ENCODE data around the gene IFI6. TPM values are rescaled to one million over a fixed set of nuclear protein-coding genes. Genes with fewer than 3 reads are reported as not detected.
"Not testable (repeated sequence)": the region's sequence is repeated elsewhere in the genome, so short reads cannot be mapped to it uniquely, and the experiment has no call there.

The IFI6 gene
- total RNA-seq, 1 donor from 2014 or later: 1.3 TPM

- FAIRE-seq (no peak), DNase-seq (ENCODE audit: low read depth) (no peak)
- Histone ChIP-seq H3K27me3 (ENCODE audit: control insufficient read depth, insufficient read depth, low read length) (peaks cover 5% of the 10 kb centered on the region), H3K36me3 (ENCODE audit: control insufficient read depth, insufficient read depth, low read length) (no peaks in the 10 kb centered on the region), H3K4me3 (ENCODE audit: low read depth, low read length) (no peak overlapping the region)
- TF ChIP-seq, protein P1, sequence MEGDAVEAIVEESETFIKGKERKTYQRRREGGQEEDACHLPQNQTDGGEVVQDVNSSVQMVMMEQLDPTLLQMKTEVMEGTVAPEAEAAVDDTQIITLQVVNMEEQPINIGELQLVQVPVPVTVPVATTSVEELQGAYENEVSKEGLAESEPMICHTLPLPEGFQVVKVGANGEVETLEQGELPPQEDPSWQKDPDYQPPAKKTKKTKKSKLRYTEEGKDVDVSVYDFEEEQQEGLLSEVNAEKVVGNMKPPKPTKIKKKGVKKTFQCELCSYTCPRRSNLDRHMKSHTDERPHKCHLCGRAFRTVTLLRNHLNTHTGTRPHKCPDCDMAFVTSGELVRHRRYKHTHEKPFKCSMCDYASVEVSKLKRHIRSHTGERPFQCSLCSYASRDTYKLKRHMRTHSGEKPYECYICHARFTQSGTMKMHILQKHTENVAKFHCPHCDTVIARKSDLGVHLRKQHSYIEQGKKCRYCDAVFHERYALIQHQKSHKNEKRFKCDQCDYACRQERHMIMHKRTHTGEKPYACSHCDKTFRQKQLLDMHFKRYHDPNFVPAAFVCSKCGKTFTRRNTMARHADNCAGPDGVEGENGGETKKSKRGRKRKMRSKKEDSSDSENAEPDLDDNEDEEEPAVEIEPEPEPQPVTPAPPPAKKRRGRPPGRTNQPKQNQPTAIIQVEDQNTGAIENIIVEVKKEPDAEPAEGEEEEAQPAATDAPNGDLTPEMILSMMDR (IDR thresholded peaks at IDR 0.05; ENCODE audit: insufficient read depth, low read length, severe bottlenecking): no peak
Measured at GRCh38 chr1:27632387-27633297, 39.4 kb downstream of the IFI6 start.

- Histone ChIP-seq H3K36me3 (ENCODE audit: control insufficient read depth, insufficient read depth, low read length) (no peaks in the 10 kb centered on the region), H3K4me3 (ENCODE audit: low read depth, low read length) (no peak overlapping the region), H3K27me3 (ENCODE audit: control insufficient read depth, insufficient read depth, low read length) (peaks cover 5% of the 10 kb centered on the region)
- no peak for FAIRE-seq
- TF ChIP-seq, protein P1 (IDR thresholded peaks at IDR 0.05; ENCODE audit: insufficient read depth, low read length, severe bottlenecking): no peak
- DNase-seq (ENCODE audit: low read depth): no peak
Measured at GRCh38 chr1:27630859-27631491, 41.0 kb downstream of the IFI6 start.

DNA sequence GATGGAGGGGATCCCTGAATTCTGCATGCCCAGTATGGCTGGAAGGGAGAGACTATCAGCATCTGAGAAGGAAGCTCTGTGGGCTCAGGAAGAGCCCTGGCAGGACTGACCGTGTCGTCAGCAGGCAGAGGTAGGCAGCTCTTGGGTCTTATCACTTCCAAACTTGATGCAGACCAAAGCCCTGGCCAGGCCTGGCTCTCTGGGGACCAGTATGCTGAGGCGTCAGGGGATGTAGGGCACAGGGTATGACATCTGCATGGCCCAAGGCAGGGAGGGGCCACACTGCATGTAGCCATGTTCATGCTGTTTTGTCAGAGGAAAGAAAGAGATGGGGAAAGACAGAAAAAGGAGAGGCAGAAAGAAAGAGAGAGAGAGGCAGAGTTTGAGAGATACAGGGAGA lies 43.3 kb downstream of the IFI6 start:
- DNase-seq (ENCODE audit: low read depth) (no peak), FAIRE-seq (no peak)
- H3K27me3 ChIP-seq (ENCODE audit: control insufficient read depth, insufficient read depth, low read length): peaks cover 2% of the 10 kb centered on the region
- H3K4me3 ChIP-seq (ENCODE audit: low read depth, low read length): no peak overlapping the region
- no peaks in the 10 kb centered on the region for H3K36me3 ChIP-seq (ENCODE audit: control insufficient read depth, insufficient read depth, low read length)
- TF ChIP-seq, protein P1 (IDR thresholded peaks at IDR 0.05; ENCODE audit: insufficient read depth, low read length, severe bottlenecking): no peak

GRCh38 chr1:27627733-27628132 lies 44.3 kb downstream of the IFI6 start:
- not testable (repeated sequence) for H3K36me3 ChIP-seq (ENCODE audit: control insufficient read depth, insufficient read depth, low read length); H3K27me3 ChIP-seq (ENCODE audit: control insufficient read depth, insufficient read depth, low read length); FAIRE-seq; H3K4me3 ChIP-seq (ENCODE audit: low read depth, low read length)
- peak; percentile 38 for DNase-seq (ENCODE audit: low read depth)

DNA sequence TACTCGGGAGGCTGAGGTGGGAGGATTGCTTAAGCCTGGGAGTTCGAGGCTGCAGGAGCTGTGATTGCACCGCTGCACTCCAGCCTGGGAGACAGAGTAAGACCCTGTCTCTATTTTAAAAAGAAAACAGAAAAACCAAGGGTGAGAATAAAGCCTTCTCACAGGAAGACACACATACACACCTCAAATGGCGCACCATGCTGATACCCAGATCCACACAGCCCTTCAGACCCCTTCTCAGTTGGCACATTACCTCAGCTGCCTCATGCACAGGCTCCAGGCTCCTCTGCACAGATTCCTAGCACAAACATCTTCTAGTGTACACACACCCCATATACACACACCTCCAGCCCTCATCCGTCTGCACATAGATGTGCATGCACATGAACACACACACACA lies 44.9 kb downstream of the IFI6 start:
- H3K4me3 ChIP-seq (ENCODE audit: low read depth, low read length): no peak overlapping the region
- FAIRE-seq: no peak
- no peaks in the 10 kb centered on the region for H3K36me3 ChIP-seq (ENCODE audit: control insufficient read depth, insufficient read depth, low read length)
- TF ChIP-seq, protein P1 (IDR thresholded peaks at IDR 0.05; ENCODE audit: insufficient read depth, low read length, severe bottlenecking): no peak
- DNase-seq (ENCODE audit: low read depth): no peak
- no peaks in the 10 kb centered on the region for H3K27me3 ChIP-seq (ENCODE audit: control insufficient read depth, insufficient read depth, low read length)
